Astrocyte of the spinal cord (primary cell): ENCODE results near the gene CRTC3.
A peak's percentile ranks its signal among the peaks of the same experiment; 100 is the strongest.

Source experiments
- DNase-seq: peaks from one replicate; pipeline ENCODE4 v3.0.0; 2011; ENCODE audit warnings: low read depth, low spot score
- H3K4me3 ChIP-seq: 2 replicates; pipeline ENCODE4 v1.5.1; 2011; ENCODE audit warnings: low read depth, mild to moderate bottlenecking, low read length, moderate library complexity
- CTCF ChIP-seq: IDR thresholded peaks from 2 replicates; pipeline ENCODE4 v1.5.1; 2012; ENCODE audit warnings: low read depth, mild to moderate bottlenecking, low read length, inconsistent platforms
- in situ Hi-C: cut with HindIII; loops from 2 replicates; pipeline ENCODE4 v1.10.0; 2017; ENCODE audit warnings: low sequenced_read_pairs

Gene CRTC3

GRCh38 chr15:90584841-90585240, 55.1 kb downstream of the CRTC3 start:
- no peak for TF ChIP-seq CTCF
- in situ Hi-C loops: no loop called here
- DNase-seq: no peak
- no peak overlapping the region for H3K4me3 ChIP-seq

GRCh38 chr15:90585863-90586262, 56.1 kb downstream of the CRTC3 start:
- in situ Hi-C loops: no loop called here
- no peak for TF ChIP-seq CTCF
- no peak overlapping the region for H3K4me3 ChIP-seq
- no peak for DNase-seq

- no peak for TF ChIP-seq CTCF
- DNase-seq: no peak
- H3K4me3 ChIP-seq: no peak overlapping the region
- in situ Hi-C loops: no loop called here
Measured at GRCh38 chr15:90586948-90587347, 57.2 kb downstream of the CRTC3 start.

- DNase-seq: no peak
- in situ Hi-C loops: no loop called here
- no peak overlapping the region for H3K4me3 ChIP-seq
- no peak for TF ChIP-seq CTCF
Measured at GRCh38 chr15:90588427-90588826, 58.7 kb downstream of the CRTC3 start.

GRCh38 chr15:90591524-90591923, 61.8 kb downstream of the CRTC3 start:
- TF ChIP-seq CTCF: no peak
- no peak overlapping the region for H3K4me3 ChIP-seq
- in situ Hi-C loops: no loop called here
- DNase-seq: no peak

- TF ChIP-seq CTCF: no peak
- DNase-seq: peak; percentile 67
- no peak overlapping the region for H3K4me3 ChIP-seq
- in situ Hi-C loops: no loop called here
Measured at GRCh38 chr15:90592131-90592881, 62.6 kb downstream of the CRTC3 start.
